OCI-LY7 (cell line): ENCODE measurements around the gene ADRA2A.

ENCODE experiments used
- EZH2phosphoT487 ChIP-seq: fragments of 200-600 bp; sonication (generic); IDR thresholded peaks from 2 replicates; pipeline ENCODE4 v1.6.1; 2018; ENCODE audit warnings: low read depth, borderline replicate concordance, mild to moderate bottlenecking, mixed run types, antibody characterized with exemption, low read length, moderate library complexity, mixed read lengths
- TF ChIP-seq, protein P1 (sequence below): fragments of 200-600 bp; sonication (generic); conservative IDR thresholded peaks from 2 replicates; pipeline ENCODE4 v1.5.1; 2014; ENCODE audit warnings: mild to moderate bottlenecking, antibody characterized with exemption, low read length, moderate library complexity, mixed read lengths

DNA sequence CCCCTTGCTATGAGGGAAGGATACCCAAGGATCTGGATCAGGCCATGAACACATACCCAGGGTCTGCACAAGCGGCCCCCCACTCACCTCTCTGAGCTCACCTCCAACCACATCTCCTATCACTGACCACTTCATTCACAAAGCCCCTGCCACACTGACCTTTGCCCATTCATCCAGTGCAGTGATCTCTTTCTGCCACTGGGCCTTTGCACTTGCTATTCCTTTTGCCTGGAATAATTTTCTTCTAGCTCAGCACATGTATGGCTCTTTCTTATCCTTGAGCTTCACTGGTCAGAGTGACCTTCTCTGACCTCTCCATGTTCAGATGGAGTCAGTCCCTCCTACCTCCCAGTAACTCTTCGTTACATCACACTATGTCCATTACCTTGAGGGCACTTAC is 48.3 kb downstream of the ADRA2A start:
- TF ChIP-seq, protein P1, sequence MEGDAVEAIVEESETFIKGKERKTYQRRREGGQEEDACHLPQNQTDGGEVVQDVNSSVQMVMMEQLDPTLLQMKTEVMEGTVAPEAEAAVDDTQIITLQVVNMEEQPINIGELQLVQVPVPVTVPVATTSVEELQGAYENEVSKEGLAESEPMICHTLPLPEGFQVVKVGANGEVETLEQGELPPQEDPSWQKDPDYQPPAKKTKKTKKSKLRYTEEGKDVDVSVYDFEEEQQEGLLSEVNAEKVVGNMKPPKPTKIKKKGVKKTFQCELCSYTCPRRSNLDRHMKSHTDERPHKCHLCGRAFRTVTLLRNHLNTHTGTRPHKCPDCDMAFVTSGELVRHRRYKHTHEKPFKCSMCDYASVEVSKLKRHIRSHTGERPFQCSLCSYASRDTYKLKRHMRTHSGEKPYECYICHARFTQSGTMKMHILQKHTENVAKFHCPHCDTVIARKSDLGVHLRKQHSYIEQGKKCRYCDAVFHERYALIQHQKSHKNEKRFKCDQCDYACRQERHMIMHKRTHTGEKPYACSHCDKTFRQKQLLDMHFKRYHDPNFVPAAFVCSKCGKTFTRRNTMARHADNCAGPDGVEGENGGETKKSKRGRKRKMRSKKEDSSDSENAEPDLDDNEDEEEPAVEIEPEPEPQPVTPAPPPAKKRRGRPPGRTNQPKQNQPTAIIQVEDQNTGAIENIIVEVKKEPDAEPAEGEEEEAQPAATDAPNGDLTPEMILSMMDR: no peak
- no peak for TF ChIP-seq EZH2phosphoT487
